NK-92 (cell line): Measurements from ENCODE around the gene CHI3L1.

ENCODE experiments used
- DNase-seq: peaks from one replicate; lab custom pipeline; 2025; ENCODE audit not compliant: unreplicated experiment; lab: John Stamatoyannopoulos, UW

Gene CHI3L1

DNA sequence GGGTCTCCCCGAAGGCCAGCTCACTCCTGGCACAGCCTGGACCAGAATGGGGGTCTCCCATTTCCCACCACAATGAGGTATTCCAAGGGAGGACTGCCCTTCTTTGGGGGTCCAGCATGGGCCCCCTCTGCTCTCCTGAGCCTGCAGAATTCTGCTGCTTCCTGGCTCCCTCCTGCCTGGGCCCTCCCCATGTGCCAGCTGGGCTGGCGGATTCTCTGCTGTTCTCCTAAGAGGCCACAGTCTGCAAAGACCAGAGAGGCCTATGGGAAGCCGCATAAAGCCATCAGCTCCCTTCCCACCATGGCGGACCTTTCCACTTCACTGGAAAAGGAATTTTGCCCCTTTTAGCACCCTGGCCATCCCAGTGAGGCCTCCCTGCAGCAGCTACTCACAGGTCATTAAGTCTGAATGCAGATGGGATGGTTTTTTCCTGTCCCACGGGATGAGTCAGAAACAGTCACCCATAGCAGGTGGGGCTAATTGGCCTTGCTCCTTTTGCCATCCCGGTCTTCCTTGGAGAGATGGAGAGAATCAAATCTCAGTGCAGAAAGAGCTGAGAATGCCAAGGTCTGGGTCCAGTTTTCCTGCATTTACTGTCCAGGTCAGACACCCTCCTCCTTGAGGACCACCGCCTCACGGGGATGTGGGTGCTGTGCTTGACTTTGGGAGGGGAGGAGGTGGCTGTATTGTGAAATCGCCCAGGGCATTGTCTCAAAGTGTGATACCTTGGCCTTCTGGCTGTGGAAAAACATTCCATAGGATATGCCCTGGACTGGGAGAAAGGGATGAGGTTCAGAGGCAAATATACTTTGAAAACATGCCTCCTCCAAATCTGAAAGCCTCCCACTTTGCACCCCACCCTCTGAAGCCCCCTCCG lies 34.1 kb downstream of the CHI3L1 start:
- no peak for DNase-seq

DNA sequence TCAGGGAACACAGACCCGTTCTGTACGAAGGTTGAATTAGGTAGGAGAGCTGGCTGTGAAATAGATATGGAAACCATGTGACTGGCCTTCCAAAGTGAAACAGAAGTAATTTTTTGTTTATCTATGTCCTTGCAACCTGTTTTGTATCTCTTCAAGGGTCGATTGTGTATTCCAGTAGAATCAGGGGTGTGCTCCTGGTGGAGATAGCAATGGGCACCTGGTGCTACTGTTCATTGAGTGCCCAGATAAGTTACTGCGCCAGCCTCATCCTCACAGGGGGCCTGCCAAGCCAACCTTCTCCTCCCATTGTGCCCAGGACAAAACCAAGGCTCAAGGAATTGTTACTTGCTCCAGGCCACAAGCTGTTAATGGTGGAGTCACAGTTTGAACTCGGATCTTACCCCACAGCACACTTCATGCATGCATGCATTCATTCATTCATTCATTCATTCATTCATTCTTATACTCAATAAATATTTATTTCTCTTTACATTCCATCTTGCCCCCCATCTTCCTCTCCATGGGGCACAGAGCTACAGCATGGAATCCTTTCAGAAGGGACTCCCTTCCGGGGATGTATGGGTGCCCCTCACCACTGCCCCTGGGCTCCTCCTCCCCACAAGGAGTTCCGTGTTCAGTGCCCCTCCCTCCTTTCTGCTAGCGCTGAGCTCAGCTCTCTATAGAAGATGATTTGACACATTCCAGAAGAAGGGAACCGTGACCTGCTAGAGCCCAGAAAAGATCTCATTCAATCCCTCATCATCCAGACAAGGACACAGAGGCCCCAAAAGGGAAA lies 34.9 kb downstream of the CHI3L1 start:
- DNase-seq = no peak

DNA sequence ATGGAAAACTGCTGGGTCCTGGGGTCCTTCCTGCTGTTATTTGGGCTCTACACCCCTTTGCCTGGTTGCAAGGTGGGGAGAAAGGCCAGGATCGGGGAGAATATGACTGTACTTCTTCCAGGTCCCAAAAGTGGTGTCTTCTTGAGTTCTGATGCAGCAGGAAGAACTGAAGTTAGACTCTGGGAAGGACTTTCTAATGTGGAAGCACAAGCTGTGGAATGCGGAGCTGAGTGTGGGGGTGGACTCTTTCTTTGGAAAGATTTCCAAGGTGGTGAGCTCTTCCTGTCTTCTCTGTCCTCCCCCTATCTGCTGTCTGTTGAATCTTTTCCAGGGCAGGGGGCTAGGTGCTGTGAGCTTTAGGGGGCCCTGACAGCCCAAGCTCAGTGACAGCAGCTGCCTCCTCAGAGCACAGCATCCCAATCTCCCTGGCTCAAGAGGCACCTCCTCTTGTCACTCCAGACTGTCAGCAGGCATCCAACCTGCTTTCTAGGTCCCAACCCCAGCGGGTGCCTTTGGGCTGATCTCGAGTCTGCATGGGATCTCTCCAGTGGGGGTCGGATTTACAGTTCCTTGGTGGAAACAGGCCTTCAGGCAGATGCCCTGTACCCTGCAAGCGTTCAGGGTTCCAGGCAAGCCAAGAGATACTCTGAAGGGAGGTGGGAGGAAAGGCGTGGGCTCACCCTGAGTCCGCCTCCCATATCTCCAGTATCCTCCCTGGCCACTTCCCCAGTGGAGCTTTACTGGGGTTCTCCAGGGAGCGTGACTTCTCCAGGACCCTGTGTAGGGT lies 35.8 kb downstream of the CHI3L1 start:
- DNase-seq = no peak

DNA sequence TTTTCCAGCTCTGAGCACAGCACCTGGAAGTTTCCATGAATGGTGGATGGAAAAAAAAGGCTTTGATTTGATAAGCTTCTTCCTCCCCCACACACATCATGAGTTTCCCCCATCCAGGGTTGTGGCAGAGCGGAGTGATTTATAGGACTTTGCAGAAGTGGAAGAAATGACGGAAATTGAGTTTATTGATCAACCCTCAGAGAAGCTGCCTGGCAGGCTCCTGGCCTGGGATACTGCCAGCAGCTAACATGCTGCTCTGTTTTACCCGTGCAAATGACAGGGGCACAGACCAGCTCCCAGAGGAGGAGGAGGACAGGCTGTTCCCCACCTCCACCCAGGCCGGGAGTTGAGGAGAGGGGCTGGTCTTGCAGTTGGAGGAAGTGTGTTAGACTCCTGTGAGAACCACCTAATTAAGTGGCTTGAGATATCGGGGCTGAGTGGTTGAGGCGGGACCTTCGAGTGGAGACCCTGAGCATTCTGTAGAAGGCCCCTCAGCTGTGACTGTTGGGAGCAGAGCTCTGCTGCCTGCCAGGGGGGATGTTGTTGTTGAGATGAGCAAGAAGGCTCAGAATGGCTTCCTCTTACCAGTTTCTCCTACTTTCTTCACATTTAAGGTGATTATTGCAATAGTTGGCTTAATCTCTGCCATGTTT lies 37.2 kb downstream of the CHI3L1 start:
- DNase-seq = no peak

DNA sequence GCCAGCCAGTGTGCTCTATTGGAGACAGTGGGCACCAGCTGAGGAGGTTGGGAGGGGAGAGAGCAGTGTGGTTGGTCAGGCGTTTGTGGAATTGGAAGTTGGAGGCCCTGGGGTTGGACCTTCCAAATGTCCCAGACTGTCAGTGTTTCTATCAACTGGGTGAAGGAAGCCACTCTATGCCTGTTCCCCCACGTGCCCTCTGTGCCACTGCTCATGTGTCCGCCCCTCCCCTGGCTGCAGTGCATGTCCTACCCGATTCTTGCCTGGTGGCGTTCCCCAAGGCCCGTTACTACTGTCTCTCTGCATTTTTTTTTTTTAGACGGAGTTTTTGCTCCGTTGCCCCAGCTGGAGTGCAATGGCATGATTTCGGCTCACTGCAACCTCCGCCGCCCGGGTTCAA lies 37.9 kb downstream of the CHI3L1 start:
- no peak for DNase-seq

DNA sequence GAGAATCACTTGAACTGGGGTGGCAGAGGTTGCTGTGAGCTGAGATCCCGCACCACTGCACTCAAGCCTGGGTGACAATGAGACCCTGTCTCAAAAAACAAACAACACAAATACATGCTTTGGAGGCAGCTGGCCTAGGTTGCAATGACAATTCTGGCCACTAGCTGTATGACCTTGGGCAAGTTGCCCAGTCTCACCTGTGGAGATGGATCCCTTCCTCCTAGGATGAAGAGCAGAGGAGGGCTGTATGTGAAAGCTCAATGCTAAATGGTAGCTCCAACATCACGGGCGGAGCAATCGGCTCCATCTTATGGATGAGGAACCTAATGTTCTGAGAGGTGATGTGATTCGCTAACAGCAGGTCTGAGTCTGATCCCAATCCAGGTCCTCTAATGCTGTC lies 38.4 kb downstream of the CHI3L1 start:
- no peak for DNase-seq

DNA sequence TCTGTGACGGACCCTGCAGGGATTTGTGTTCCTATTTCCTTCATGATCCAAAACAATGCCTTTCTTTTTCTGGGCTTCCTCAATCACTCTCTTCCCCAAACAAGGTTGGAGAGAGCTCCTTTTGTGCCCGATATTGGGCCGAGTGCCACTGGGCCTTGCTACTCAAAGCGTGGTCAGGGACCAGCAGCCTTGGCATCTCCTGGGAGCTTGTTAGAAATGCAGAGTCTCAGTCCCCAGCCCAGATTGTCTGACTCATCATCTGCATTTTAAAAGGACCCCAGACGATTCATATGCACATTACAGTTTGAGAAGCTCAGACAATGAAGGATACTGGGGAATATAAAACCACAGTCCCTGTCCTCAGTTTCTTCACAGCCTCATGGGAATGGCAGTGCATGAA lies 39.1 kb downstream of the CHI3L1 start:
- no peak for DNase-seq

DNA sequence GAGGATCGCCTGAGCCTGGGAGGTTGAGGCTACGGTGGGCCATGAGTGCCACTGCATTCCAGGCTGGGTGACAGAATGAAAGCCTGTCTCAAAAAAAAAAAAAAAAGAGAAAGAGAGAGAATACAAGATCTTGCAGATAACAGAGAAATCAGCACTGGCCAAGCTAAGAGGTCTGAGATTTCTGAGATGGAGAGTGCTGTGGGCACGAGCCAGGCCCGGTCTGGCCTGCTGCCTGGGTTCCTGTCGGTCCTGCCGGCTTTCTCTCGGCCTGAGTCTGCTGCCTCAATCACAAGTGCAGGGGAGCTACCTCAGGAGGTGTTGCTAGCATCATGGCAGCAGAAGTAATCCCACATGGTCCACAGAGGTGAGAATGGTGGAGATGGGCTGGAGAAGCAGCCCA lies 40.0 kb downstream of the CHI3L1 start:
- no peak for DNase-seq

DNA sequence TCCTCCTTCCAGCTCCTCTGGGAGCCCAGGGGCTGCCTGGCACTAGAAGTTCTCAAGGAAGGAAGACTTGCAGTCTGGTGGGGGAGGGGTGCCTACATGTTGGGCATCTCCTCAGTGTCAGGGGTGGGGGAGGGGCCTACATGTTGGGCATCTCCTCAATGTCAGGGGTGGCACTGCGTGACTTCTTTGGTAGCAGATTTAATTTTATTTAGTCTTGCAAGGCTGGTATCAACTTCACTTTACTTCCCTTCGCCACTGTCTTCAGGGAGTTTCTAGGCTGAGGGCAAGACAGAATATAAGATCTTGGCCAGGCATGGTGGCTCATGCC lies 40.5 kb downstream of the CHI3L1 start:
- DNase-seq = no peak

DNA sequence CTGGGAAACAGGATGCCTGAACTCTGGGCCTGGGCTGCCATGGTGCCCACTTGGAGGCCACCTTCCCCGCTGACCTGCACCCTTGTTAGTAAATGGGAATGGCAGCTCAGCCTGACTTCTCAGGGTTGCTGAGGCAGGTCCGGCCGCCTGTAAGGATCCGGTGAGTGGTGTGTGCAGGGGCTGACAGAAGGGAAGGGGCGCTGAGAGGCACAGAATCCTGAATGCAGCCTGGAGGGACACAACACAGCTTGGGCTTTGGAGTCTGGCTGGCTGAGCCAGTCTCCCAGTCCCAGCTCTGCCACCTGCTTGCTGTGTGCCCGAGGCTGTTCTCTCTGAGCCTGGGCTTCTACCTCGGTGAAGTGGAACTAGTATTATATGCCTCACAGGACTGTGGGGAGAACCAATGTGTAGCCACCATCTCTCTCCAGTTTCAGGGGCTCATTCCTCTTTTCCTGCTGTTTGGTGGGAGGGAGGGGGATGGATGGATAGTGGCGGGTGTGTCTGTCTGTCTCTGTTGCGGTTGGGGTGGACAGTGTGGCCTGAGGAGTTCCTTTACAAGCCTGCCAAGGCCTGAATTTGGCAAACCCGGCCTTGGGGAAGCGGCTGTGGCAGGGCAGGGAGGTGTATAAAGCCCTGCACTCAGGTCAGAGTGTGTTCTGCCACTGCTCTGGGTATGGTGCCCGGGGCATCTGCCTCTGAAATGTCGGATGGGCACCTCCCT lies 41.0 kb downstream of the CHI3L1 start:
- DNase-seq = no peak

DNA sequence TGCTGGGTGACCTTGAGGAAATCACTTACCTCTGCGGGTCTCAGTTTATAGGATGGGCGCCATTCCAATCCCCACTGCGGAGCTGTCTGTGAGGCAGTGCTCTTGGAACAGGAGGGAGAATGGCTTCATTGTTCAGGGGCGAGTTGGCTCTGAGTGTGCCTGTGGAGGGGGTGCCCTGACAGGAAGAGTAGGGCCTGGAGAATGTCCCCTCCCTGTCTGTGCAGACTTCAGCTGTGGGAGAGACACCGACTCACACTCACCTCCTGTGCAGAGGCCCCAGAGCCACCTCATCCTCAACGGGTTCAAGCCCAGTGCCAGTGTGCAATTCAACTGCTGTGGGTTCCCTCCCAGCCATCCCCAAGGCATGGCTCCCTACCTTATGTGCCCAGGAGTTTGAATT lies 41.8 kb downstream of the CHI3L1 start:
- no peak for DNase-seq

DNA sequence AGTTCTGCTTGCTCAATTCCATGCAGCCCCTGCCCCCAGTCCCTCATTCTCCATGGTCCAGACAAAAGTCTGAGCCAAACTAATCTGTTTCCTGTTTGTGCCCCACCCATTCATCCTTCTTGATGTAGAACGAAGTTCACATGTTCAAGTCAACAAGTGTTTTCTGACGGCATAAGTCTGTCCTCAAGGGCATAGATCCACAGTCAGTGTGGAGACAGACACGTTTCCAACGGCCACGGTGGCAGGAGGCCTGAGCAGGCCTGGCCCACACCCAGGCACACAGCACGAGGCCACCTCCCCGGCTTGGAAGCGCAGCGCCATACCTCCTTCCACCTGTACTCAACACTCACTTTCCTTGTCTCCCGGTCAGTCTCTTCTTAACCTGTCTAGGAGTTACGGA lies 42.9 kb downstream of the CHI3L1 start:
- DNase-seq = no peak

DNA sequence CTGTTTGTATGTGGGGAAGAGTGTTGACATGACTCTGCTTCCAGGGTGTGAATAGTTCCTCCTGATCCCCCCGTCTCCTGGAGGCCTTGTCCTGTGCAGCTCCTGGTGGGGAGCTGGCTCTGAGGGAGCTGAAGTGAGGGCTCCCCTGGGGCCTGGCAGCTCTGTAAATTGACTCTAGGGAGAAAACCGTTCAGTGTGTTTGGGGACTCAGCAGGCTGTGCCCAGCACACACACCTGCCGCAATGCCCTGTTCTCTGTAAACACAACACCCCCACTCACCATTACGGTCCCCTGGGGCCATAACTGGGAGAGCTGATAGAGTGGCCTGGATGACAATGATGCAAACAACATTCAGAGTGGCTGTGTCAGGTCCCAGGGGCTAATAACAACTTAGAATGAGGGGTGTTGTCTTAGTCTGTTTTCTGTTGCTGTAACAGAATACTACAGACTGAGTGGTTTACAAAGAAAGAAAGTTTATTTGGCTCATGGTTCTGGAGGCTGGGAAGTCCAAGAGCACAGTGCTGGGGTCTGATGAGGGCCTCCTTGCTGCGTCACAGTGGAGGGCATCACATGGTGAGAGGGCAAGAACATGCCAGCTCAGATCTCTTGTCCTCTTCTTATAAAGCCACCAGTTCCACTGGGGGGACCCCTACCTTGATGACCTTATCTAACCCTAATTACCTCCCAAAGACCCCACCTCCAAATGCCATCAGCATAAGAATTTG lies 43.7 kb downstream of the CHI3L1 start:
- DNase-seq = no peak

DNA sequence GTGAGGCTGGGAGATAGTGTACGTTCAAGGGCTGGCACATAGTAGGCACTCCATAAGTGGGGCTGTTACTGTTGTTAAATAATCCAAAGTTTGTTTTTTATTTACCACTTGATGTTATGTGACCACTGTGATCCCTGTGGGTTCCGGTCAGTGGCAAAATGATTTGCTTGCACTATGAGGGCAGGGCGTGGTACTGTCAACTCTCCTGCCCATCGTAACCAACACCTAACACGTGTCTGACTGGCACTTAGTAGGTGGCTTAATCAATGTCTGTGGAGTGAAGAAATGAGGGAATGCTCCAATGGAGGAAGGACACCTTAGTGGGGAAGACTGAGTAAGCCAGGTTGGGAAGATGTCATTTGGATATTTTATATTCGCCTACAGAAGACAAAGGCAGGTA lies 44.4 kb downstream of the CHI3L1 start:
- no peak for DNase-seq

DNA sequence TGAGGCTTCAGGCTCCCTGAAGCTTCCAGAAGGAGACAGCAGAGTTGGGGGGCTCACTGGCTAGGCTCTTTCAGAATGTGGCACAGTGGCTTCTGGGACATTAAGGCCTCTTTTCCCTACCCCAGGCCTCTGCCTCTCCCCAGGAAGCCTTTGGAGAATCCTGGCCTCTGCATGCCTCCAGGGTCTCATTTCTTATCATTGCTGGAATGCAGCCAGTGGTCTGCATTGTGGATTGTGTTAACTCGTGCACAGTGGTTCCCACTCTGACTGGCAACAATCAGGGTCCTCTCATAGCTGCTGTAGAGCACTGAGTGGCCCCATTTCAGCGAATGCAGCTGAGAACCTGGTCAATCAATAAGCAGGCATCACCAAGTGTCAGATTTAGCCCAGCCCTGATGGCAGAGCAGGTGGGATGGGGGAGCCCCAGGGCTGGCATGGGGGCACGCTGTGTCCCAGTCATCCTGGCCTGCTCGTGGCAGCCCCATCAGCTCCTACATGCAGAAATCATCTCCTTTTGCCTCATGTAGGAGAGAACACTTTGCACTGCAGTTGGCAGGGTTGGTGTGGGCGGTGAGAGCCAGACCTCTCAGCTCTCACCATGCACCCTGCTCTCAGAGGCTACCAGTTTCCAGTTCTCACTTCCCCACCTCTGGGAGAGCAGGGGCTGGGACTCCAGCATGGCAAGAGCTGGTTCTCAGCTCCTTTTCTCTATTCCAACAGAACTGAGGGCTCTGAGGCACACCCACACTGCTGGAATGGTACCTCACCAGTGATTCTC lies 45.6 kb downstream of the CHI3L1 start:
- DNase-seq = no peak

DNA sequence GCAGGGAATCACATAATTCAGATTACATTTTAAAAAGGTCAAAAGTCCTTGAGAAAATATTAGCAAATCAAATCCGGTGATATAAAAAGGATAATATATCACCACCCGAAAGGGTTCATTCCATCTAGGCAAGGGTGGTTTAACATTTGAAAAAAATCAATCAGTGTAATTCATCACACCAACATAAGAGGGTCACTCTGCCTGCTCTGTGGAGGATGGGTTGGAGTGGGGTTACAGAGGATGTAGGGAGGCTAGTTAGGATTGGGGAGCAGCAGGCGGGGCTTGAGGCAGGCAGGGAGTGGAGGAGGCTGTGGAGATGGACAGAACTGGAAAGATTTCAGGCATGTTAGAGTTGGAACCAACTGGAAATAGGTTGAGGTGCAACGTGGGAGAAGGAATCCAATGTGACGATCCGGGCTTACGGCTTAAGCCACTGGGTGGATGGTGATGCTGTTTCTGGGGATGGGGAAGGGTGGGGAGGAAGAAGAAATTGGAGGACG lies 46.5 kb downstream of the CHI3L1 start:
- DNase-seq = no peak

DNA sequence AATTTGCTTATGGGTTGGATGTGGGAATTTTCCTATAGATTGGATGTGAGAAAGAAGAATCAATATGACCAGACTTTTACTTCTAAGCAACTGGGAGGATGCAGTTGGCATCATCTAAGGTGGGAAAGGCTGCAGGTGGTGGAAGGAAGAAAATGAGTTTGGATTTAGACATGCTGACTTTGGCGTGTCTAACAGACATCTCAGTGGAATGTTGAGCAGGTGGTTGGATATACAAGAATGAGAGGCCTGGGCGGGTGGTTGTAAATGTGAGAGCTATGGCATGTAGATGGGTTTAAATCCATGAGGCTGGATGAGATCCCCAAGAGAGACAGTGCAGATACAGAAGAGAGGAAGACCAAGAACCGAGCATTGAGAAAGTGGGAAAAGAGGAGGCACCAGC lies 48.4 kb downstream of the CHI3L1 start:
- DNase-seq = no peak

DNA sequence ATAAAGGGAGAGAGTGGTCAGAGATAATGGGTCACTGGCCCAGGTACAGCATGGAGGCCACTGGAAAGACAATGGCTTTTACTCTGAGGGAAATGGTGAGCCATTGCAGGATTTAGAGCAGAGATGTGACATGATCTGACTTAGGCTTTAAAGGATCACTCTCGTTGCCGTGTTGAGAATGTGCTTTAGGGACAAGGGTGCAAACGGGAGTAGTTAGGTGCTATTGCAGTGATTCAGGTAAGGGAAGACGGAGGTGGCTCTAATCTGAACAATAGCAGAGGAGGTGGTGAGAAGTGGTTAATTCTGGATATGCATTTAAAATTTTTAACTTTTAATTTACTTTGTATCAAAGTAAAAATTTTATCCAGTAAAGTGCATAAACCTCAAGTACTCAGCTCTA lies 49.2 kb downstream of the CHI3L1 start:
- DNase-seq = no peak
